ENCODE results near the gene TMEM200A. TPM values are rescaled to one million over a fixed set of nuclear protein-coding genes. Genes with fewer than 3 reads are reported as not detected.
"Not testable (repeated sequence)": the region's sequence is repeated elsewhere in the genome, so short reads cannot be mapped to it uniquely, and the experiment has no call there.

The TMEM200A gene
- total RNA-seq, 1 experiment from 2014 or later, result 0.40 TPM

DNA sequence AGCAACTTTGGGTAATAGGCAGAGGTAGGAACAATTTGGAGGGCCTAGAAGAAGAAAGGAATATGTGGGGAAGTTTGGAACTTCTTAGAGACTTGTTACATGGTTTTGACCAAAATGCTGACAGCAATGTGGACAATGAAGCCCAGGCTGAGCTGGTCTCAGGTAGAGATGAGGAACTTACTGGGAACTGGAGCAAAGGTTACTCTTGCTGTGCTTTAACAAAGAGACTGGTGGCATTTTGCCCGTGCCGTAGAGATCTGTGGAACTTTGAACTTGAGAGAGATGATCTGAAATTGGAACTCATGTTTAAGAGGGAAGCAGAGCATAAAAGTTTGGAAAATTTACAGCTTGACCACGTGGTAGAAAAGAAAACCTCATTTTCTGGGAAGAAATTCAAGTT is 28.3 kb upstream of the TMEM200A start:
- H3F3A ChIP-seq (ENCODE audit: low read length, unreplicated experiment), result no peaks in the 10 kb centered on the region
- BruUV-seq (replicated peaks), result no TSS peak

DNA sequence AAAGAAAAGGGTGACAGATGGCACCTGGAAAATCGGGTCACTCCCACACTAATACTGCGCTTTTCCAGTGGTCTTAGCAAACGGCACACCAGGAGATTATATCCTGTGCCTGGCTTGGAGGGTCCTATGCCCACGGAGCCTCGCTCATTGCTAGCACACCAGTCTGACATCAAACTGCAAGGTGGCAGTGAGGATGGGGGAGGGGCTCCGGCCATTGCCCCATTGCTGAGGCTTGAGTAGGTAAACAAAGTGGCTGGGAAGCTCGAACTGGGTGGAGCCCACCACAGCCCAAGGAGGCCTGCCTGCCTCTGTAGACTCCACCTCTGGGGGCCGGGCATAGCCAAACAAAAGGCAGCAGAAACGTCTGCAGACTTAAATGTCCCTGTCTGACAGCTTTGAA is 19.5 kb upstream of the TMEM200A start:
- H3K9me3 ChIP-seq (ENCODE audit: low read length); H3K9ac ChIP-seq (ENCODE audit: low read length); H4K20me1 ChIP-seq (ENCODE audit: low read length); H3K36me3 ChIP-seq (ENCODE audit: low read depth, low read length); H3K4me3 ChIP-seq (ENCODE audit: low read length); BruUV-seq (replicated peaks); H3K9me2 ChIP-seq (replicated peaks; ENCODE audit: low read length); H3K79me2 ChIP-seq (ENCODE audit: low read length); H3K4me2 ChIP-seq (ENCODE audit: low read length); intact Hi-C loops (cut with micrococcal nuclease); ATAC-seq; DNase-seq; H3K27ac ChIP-seq (ENCODE audit: low read length); H3K27me3 ChIP-seq (ENCODE audit: low read length); H3K4me1 ChIP-seq (ENCODE audit: insufficient read depth, low read length); POLR2A ChIA-PET (ENCODE audit: unreplicated experiment); H3F3A ChIP-seq (ENCODE audit: low read length, unreplicated experiment); CTCF ChIA-PET; H2AFZ ChIP-seq (ENCODE audit: low read length): not testable (repeated sequence)

More for the DNA sequence above, 28.3 kb upstream of the TMEM200A start:
- Histone ChIP-seq H3K36me3 (ENCODE audit: low read depth, low read length) (no peaks in the 10 kb centered on the region), H3K9me3 (ENCODE audit: low read length) (no peaks in the 10 kb centered on the region), H3K9ac (ENCODE audit: low read length) (no peak overlapping the region), H3K27ac (ENCODE audit: low read length) (no peak overlapping the region), H3K9me2 (replicated peaks; ENCODE audit: low read length) (no peaks in the 10 kb centered on the region), H3K27me3 (ENCODE audit: low read length) (no peaks in the 10 kb centered on the region), H3K4me1 (ENCODE audit: insufficient read depth, low read length) (no peaks in the 10 kb centered on the region), H3K4me2 (ENCODE audit: low read length) (no peak overlapping the region), H3K79me2 (ENCODE audit: low read length) (no peaks in the 10 kb centered on the region), H2AFZ (ENCODE audit: low read length) (no peak overlapping the region), H4K20me1 (ENCODE audit: low read length) (no peaks in the 10 kb centered on the region), H3K4me3 (ENCODE audit: low read length) (no peak overlapping the region)
- ChIA-PET CTCF (no interaction called here), POLR2A (ENCODE audit: unreplicated experiment) (no interaction called here)
- ATAC-seq, result no peak
- DNase-seq, result no peak
- no peak for TF ChIP-seq EZH2 (IDR thresholded peaks at IDR 0.05; ENCODE audit: low read length, unreplicated experiment)
- no peak for TF ChIP-seq CTCF (conservative IDR thresholded peaks at IDR 0.05; ENCODE audit: low read depth, low read length)
- TF ChIP-seq EZH2phosphoT487 (IDR thresholded peaks at IDR 0.05; ENCODE audit: borderline replicate concordance, low read length), result no peak
- intact Hi-C loops (cut with micrococcal nuclease), result no loop called here

DNA sequence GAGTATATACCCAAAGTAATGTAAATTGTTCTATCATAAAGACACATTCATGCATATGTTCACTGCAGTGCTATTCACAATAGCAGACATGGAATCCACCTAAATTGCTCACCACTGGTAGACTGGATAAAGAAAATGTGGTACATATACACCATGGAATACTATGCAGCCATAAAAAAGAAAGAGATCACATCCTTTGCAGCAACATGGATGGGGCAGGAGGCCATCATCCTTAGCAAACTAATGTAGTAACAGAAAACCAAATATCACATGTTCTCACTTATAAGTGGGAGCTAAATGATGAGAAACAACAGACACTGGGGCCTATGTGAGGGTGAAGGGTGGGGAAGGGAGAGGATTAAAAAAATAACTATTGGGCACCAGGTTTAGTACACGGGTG is 11.5 kb upstream of the TMEM200A start:
- no peak overlapping the region for H2AFZ ChIP-seq (ENCODE audit: low read length)
- H3K36me3 ChIP-seq (ENCODE audit: low read depth, low read length), result no peaks in the 10 kb centered on the region
- H3K27me3 ChIP-seq (ENCODE audit: low read length), result peaks cover 12% of the 10 kb centered on the region; the same call in 1 of the 2 replicates
- no peaks in the 10 kb centered on the region for H3K9me3 ChIP-seq (ENCODE audit: low read length)
- BruUV-seq (replicated peaks), result no TSS peak
- H3K9ac ChIP-seq (ENCODE audit: low read length), result no peak overlapping the region
- no peaks in the 10 kb centered on the region for H3K4me1 ChIP-seq (ENCODE audit: insufficient read depth, low read length)
- H3K27ac ChIP-seq (ENCODE audit: low read length), result no peak overlapping the region
- no peak for TF ChIP-seq EZH2phosphoT487 (IDR thresholded peaks at IDR 0.05; ENCODE audit: borderline replicate concordance, low read length)
- no peak for TF ChIP-seq EZH2 (IDR thresholded peaks at IDR 0.05; ENCODE audit: low read length, unreplicated experiment)
- TF ChIP-seq CTCF (conservative IDR thresholded peaks at IDR 0.05; ENCODE audit: low read depth, low read length), result no peak
- POLR2A ChIA-PET (ENCODE audit: unreplicated experiment), result no interaction called here
- H3K9me2 ChIP-seq (replicated peaks; ENCODE audit: low read length), result no peaks in the 10 kb centered on the region
- CTCF ChIA-PET, result no interaction called here
- H4K20me1 ChIP-seq (ENCODE audit: low read length), result no peaks in the 10 kb centered on the region
- no peaks in the 10 kb centered on the region for H3F3A ChIP-seq (ENCODE audit: low read length, unreplicated experiment)
- no peaks in the 10 kb centered on the region for H3K79me2 ChIP-seq (ENCODE audit: low read length)
- intact Hi-C loops (cut with micrococcal nuclease), result no loop called here
- no peak overlapping the region for H3K4me3 ChIP-seq (ENCODE audit: low read length)
- no peak overlapping the region for H3K4me2 ChIP-seq (ENCODE audit: low read length)
- ATAC-seq (no peak), DNase-seq (no peak)
